GM11168 (cell line): ENCODE results near the gene ANKRD12.

ENCODE experiments used
- in situ Hi-C: fragments of 300-500 bp; cut with MboI; formaldehyde crosslinking; loops from one replicate; pipeline ENCODE4 v1.12.0; 2022; ENCODE audit warnings: low sequenced_read_pairs; ENCODE audit not compliant: unreplicated experiment

ANKRD12 gene

GRCh38 chr18:9177466-9177865, 40.9 kb downstream of the ANKRD12 start:
- in situ Hi-C loops, result no loop called here

- in situ Hi-C loops, result no loop called here
Measured at GRCh38 chr18:9178557-9178956, 42.0 kb downstream of the ANKRD12 start.

- in situ Hi-C loops, result no loop called here
Measured at GRCh38 chr18:9181275-9181674, 44.7 kb downstream of the ANKRD12 start.

- in situ Hi-C loops, result no loop called here
Measured at GRCh38 chr18:9182852-9183399, 46.3 kb downstream of the ANKRD12 start.

- in situ Hi-C loops, result no loop called here
Measured at GRCh38 chr18:9184998-9185613, 48.5 kb downstream of the ANKRD12 start.

- in situ Hi-C loops, result no loop called here
Measured at GRCh38 chr18:9188359-9189231, 52.0 kb downstream of the ANKRD12 start.

- in situ Hi-C loops, result no loop called here
Measured at GRCh38 chr18:9189491-9189890, 52.9 kb downstream of the ANKRD12 start.

GRCh38 chr18:9191658-9192256, 55.2 kb downstream of the ANKRD12 start:
- in situ Hi-C loops, result no loop called here

- in situ Hi-C loops, result no loop called here
Measured at GRCh38 chr18:9193031-9193430, 56.5 kb downstream of the ANKRD12 start.

GRCh38 chr18:9196568-9196967, 60.0 kb downstream of the ANKRD12 start:
- in situ Hi-C loops, result no loop called here

GRCh38 chr18:9199681-9200080, 63.1 kb downstream of the ANKRD12 start:
- in situ Hi-C loops, result no loop called here

GRCh38 chr18:9201224-9201623, 64.6 kb downstream of the ANKRD12 start:
- in situ Hi-C loops, result no loop called here

GRCh38 chr18:9204659-9205058, 68.1 kb downstream of the ANKRD12 start:
- in situ Hi-C loops, result no loop called here

GRCh38 chr18:9206421-9206820, 69.8 kb downstream of the ANKRD12 start:
- in situ Hi-C loops, result no loop called here

- in situ Hi-C loops, result no loop called here
Measured at GRCh38 chr18:9209279-9209678, 72.7 kb downstream of the ANKRD12 start.

- in situ Hi-C loops, result no loop called here
Measured at GRCh38 chr18:9210966-9211365, 74.4 kb downstream of the ANKRD12 start.

- in situ Hi-C loops, result no loop called here
Measured at GRCh38 chr18:9211955-9212354, 75.4 kb downstream of the ANKRD12 start.

GRCh38 chr18:9215221-9215933, 78.8 kb downstream of the ANKRD12 start:
- in situ Hi-C loops, result no loop called here

GRCh38 chr18:9216459-9216858, 79.9 kb downstream of the ANKRD12 start:
- in situ Hi-C loops, result no loop called here

- in situ Hi-C loops, result no loop called here
Measured at GRCh38 chr18:9217743-9218451, 81.3 kb downstream of the ANKRD12 start.
